Activated T-cell treated with anti-CD3 and anti-CD28 coated beads, Interleukin-2, amount 50 U/mL, for 4 hours (primary cell): ENCODE measurements around the gene CD82. TPM values are rescaled to one million over a fixed set of nuclear protein-coding genes. Genes with fewer than 3 reads are reported as not detected.
A peak's percentile ranks its signal among the peaks of the same experiment; 100 is the strongest.

Experiments used
- ATAC-seq, 2 donors: fragments of 200-7000 bp; cut with Tn5 transposase; one replicate each; pipeline ENCODE4 v1.10.0; 2021
- DNase-seq: peaks from one replicate; pipeline ENCODE4 v3.0.0-alpha.2; 2020
- H3K27me3 Mint-ChIP-seq: one replicate; pipeline ENCODE4 v1.8.0; 2021; ENCODE audit warnings: low read depth, mixed read lengths
- H3K36me3 Mint-ChIP-seq: one replicate; pipeline ENCODE4 v1.8.0; 2022; ENCODE audit warnings: mixed read lengths; ENCODE audit not compliant: insufficient read depth
- H3K4me1 Mint-ChIP-seq: one replicate; pipeline ENCODE4 v1.8.0; 2021; ENCODE audit warnings: low read depth, mixed read lengths
- H3K4me3 Mint-ChIP-seq: one replicate; pipeline ENCODE4 v1.8.0; 2021; ENCODE audit warnings: mild to moderate bottlenecking, moderate library complexity, mixed read lengths
- H3K9me3 Mint-ChIP-seq: one replicate; pipeline ENCODE4 v1.8.0; 2021; ENCODE audit warnings: mixed read lengths
- total RNA-seq, 3 donors: library from RNA; stranded (reverse); gene quantifications; one replicate each; pipeline ENCODE4 v1.2.1, GENCODE V29; 2021

The CD82 gene
- total RNA-seq, 3 donors from 2014 or later, result 364 to 594 (median 428) TPM

DNA sequence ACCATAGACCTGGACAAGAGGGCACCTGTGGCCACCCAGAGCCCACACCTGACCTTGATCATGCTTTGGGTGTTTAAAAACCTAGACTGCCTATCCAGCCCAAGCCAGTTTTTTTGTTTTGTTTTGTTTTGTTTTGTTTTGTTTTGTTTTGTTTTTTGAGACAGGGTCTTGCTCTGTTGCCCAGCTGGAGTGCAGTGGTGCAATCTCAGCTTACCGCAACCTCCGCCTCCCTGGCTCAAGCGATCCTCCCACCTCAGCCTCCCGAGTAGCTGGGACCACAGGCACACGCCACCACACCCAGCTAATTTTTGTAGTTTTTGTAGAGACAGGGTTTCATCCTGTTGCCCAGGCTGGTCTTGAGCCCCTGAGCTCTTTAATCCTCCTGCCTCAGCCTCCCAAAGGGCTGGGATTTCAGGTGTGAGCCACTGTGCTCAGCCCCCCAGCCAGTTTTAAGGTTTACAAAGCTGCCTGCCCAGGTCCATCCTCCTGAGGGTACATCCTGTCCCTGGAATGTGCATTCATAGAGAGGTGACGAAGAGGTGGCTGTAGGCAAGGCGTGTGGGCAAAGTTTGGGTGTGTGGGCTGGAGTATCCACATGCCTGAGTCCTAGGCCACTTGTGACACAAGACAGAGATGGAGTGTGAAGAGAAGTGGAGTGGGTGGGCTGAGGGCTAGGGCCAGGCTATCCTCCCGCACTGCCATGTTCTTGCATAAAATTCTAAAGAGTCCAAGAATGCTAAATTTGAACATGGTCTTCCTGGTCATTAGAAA, 3.3 kb upstream of the CD82 start:
- peaks cover 34% of the 10 kb centered on the region for H3K4me1 Mint-ChIP-seq
- no peaks in the 10 kb centered on the region for H3K9me3 Mint-ChIP-seq
- H3K36me3 Mint-ChIP-seq, result peaks cover 4% of the 10 kb centered on the region
- no peak overlapping the region for H3K4me3 Mint-ChIP-seq
- no peaks in the 10 kb centered on the region for H3K27me3 Mint-ChIP-seq
- DNase-seq (no peak), ATAC-seq (no peak)

DNA sequence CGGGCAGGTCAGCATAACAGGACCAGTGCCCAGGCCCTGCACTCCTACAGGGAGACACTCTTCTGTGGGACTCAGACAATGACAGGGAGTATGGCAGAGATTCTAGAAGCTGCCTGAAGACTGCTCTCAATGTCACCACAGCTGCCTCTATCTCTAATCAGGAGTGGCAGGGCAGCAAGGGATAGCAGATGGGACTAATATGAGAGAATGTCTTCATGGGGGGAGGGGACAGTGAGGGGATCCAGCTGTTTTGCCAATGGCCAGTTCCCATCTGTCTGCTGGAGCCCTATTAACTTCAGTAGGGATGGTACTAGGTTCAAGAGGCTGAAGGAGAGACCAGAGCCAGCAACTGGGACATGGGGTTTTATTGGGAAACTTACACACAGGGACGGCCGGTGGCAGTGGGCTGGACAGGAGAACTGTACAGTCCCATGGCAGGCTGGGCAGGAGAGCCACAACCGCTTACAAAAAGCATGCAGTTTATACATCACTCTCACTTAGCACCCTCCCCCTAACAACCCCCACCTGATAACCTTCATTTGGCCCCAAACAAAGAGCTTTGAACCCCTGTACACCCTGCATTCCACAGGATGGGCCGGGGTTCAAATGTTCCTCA, 2.5 kb upstream of the CD82 start:
- H3K36me3 Mint-ChIP-seq, result peaks cover 12% of the 10 kb centered on the region
- DNase-seq (no peak), ATAC-seq (no peak)
- no peaks in the 10 kb centered on the region for H3K9me3 Mint-ChIP-seq
- no peak overlapping the region for H3K4me3 Mint-ChIP-seq
- no peaks in the 10 kb centered on the region for H3K27me3 Mint-ChIP-seq
- H3K4me1 Mint-ChIP-seq, result peaks cover 42% of the 10 kb centered on the region

DNA sequence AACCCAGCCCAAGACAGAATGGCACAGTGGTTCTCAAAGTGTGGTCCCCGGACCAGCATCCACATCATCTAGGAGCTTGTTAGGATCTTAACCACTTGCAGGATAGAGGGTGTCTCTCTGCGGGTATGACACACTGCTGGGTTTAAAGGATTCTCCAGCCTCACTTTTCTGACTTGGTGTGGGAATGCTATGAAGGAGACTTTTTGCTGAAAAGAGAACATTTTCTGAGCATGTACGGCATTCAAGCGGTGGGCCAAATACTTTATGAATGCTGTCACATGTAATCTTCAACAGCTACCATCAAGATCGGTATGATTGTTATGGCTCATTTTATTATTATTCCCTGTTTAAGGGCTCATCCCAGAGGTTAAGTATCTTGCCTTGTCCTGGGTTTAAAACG, 1.8 kb upstream of the CD82 start:
- no peaks in the 10 kb centered on the region for H3K27me3 Mint-ChIP-seq
- DNase-seq (no peak), ATAC-seq (no peak)
- peak overlapping the region; percentile 6 for H3K4me3 Mint-ChIP-seq
- H3K36me3 Mint-ChIP-seq, result peaks cover 15% of the 10 kb centered on the region
- peaks cover 49% of the 10 kb centered on the region for H3K4me1 Mint-ChIP-seq
- H3K9me3 Mint-ChIP-seq, result no peaks in the 10 kb centered on the region

DNA sequence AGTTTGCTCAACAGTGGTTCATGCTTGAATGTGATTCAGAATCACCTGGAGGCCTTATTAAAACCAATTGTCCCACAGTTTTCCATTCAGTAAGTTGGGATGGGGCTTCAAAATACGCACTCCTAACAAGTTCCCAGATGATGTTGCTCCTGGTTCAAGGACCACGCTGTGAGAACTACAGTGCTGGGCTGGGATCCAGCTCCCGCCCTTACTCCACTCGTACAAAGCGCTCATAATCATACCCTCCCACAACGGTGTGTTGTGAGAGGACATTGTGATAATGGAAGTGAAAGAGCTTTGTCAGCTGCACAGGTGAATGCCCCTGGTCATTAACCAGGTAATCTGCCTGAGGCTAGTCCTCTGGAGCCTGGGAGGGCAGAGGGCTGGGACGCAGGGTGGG, 1.3 kb upstream of the CD82 start:
- Mint-ChIP-seq H3K4me1 (peaks cover 50% of the 10 kb centered on the region), H3K9me3 (no peaks in the 10 kb centered on the region), H3K27me3 (no peaks in the 10 kb centered on the region), H3K4me3 (peak overlapping the region; percentile 89), H3K36me3 (peaks cover 15% of the 10 kb centered on the region)
- no peak for ATAC-seq
- no peak for DNase-seq

DNA sequence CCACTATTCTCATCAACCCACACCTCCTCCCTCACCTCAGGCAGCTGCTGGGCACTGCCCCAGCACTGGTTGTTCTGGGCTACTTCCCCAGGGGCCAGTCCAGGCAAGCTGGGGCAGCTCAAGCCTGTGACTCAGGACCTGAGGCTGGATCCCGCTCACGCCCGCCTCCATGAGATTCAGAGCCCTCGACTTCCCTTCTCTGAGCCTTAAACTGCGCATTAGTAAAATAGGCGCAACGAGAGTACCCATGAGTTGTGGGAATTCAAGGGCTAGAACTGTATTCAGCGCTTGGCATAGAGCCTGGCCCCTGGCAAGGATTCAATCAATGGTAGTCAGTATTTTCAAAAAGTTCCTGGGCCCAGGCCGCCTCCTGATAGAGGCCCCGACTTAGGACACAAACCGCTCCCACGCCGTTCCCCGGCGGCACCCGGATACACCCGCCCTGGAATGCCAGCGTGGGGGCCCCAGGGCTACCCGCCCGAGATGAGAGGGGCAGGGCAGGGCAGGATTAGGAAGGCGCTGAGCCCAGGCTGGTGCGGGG, 723 bp upstream of the CD82 start:
- no peak for ATAC-seq
- DNase-seq, result no peak
- H3K9me3 Mint-ChIP-seq, result no peaks in the 10 kb centered on the region
- peaks cover 50% of the 10 kb centered on the region for H3K4me1 Mint-ChIP-seq
- peaks cover 17% of the 10 kb centered on the region for H3K36me3 Mint-ChIP-seq
- peak overlapping the region; percentile 89 for H3K4me3 Mint-ChIP-seq
- no peaks in the 10 kb centered on the region for H3K27me3 Mint-ChIP-seq

DNA sequence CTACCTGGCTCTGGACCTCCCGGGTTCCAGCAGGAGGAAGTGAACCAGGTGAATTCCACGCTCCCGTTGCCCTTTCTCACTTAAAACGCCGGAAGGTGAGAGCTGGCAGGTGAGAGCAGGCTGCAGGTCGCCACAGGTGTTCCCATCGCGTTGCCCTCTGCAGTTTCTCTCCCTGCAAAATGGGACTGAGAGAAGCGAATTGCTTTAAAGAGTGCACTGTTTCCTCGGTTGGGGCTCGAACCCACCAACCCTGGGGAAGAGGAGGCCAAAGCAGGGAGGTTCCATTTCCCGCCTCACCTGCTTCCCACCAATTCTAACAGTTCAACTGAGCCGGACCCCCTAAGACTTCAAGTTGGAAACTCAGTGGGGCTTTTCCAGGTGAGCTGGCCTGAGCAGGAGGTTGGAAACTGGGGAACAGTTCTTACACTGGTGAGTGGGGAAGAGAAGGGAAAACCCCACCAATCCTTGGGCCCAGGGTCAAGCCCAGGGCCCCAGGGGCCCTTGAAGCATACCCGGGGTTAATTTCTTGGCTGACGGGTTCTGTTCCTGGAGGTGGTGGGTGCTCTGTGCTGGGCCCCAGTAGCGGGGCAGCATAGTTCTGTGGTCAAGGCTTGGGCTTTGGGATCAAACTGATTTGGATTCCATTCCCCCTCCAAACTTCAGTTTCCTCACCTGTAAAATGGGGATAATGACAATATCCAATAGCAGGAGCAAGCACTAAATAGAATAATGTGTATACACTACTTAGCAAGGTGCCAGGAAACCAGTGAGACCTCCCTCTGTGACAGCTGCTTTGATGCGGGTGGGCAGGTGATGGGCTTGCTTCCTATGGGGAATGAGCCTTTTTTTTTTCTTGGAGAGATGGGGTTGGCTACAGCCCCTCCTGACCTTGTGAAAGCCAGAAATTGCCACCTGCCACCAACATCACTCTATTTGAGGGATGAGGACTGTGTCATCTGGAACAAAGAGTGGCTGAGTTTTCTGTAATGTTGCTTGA, 788 bp downstream of the CD82 start:
- peak overlapping the region; percentile 89 for H3K4me3 Mint-ChIP-seq

DNA sequence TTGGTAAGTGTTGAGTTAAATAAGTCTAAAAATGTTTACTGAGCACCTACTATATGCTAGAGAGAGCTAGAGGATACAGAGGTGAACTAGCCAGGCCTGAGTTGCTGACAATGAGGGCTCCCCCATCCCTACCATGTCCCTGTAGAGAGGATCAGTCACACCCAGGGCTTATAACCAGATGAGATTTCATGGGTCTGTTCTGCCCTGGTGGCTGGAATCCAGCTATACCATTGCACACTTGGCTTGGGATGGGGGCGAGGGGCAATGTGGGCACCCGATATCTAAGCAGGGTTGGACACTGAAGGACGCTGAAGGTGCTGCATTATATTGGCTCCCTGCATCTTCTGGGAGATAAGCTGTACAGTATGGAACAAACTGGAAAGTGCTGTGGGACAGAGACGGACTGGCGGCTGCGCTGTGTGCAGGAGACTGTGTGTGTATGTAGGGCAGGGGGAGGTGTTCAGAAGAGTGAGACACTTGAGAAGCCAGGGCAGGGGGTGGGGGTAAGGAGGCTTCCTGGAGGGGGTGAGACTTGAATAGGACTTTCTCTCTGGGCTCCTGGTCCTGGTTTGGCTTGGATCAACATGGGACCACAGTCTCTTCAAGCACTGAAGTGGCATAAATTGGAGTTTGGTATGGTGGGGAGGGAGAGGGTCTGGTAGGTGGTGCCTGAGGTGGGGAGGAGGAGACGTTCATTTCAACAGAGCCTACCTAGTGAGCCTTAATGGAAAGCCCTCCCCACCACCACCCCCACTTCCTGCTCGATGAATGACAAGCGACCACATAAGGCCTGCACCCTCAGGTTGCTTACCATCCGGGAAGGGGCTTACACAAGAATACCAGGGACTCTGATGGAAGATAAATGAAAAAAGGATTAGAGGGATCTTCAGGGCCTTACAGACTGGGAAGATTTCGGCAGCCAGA, 1.8 kb downstream of the CD82 start:
- Mint-ChIP-seq H3K36me3 (peaks cover 32% of the 10 kb centered on the region), H3K27me3 (no peaks in the 10 kb centered on the region), H3K4me1 (peaks cover 59% of the 10 kb centered on the region), H3K9me3 (no peaks in the 10 kb centered on the region), H3K4me3 (peak overlapping the region; percentile 89)
- ATAC-seq (no peak), DNase-seq (peak; percentile 42)

More for the DNA sequence above, 788 bp downstream of the CD82 start:
- H3K9me3 Mint-ChIP-seq, result no peaks in the 10 kb centered on the region
- peaks cover 54% of the 10 kb centered on the region for H3K4me1 Mint-ChIP-seq
- ATAC-seq, result no peak
- H3K27me3 Mint-ChIP-seq, result no peaks in the 10 kb centered on the region
- peaks cover 25% of the 10 kb centered on the region for H3K36me3 Mint-ChIP-seq
- DNase-seq, result no peak

DNA sequence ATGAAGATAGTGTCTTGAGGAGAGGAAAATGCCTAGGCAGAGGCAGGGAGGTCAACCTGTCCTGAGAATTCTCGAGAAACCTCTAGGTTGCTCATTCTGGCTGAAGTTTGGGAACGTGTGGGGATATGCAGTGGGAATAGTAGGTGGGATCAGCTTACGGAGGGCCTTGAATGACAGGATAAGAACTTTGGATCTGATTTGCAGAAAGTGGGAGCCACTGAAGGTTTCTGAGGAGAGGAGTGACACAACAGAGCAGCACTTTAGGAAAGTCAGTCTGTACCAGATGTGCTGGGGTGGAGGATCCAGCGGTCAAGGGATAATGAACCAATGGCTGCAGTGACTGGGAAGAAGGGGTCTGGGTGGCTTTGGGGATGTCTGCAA, 2.4 kb downstream of the CD82 start:
- peaks cover 66% of the 10 kb centered on the region for H3K4me1 Mint-ChIP-seq
- DNase-seq (no peak), ATAC-seq (no peak)
- no peaks in the 10 kb centered on the region for H3K9me3 Mint-ChIP-seq
- no peaks in the 10 kb centered on the region for H3K27me3 Mint-ChIP-seq
- peak overlapping the region; percentile 89 for H3K4me3 Mint-ChIP-seq
- H3K36me3 Mint-ChIP-seq, result peaks cover 38% of the 10 kb centered on the region

DNA sequence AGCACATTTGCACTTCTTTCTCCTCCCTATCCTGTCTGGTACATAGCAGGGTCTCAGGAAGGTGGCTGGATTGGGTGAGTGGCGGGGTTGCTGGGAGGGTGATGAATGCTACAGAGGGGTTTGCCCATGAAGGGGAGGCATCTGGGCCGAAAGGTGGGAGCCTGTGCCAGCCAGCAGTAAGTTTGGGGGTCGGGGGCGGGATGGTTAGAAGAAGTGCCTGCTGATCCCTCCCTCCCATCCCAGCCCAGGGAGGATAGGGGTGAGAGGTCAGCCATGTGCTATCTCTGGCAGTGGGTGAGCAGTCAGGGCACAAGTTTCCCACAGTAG, 2.8 kb downstream of the CD82 start:
- Mint-ChIP-seq H3K4me3 (peak overlapping the region; percentile 89), H3K9me3 (no peaks in the 10 kb centered on the region), H3K4me1 (peaks cover 70% of the 10 kb centered on the region), H3K27me3 (no peaks in the 10 kb centered on the region), H3K36me3 (peaks cover 41% of the 10 kb centered on the region)
- no peak for ATAC-seq
- DNase-seq, result no peak

DNA sequence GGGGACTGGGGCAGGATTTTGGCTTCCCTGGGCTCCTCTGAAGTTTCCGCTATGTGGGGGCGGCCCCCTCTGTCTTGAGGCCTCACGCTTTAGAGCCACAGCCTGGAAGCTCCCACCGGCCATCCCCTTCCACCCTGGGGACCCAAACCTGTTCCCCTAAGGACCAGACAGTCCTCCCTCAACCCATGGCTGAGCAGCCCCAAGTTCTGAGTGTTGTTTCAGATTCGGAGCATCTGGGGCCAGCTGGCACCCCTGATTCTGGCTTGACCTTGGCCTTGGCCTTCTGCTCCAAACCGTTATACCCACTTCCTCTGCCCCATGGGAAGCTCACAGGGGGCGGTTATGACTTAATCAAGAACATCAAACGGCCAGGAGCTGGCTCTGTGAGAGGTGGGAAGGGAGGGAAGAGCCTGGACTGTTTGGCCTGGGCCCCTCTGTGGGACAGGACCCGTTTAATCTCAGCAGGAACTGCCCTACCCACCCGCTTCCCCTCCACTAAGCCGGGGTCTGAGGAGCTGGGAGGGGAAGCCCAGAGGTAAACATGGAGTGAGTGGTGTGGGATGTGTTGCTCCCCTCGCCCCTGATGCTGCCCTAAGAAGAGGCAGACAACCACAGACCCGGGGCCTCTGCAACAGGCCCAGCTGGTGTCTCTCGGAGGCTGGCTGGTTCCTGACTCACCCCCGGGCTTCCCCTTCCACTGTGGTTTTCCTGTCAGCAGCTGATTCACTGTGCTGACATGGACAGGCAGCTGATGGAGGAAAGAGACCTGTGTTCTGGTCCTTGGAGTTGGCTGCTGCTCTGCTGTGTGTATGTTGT, 3.4 kb downstream of the CD82 start:
- H3K27me3 Mint-ChIP-seq, result no peaks in the 10 kb centered on the region
- DNase-seq (peak; percentile 88), ATAC-seq (peak; percentile 65 to 71)
- peak overlapping the region; percentile 89 for H3K4me3 Mint-ChIP-seq
- H3K36me3 Mint-ChIP-seq, result peaks cover 41% of the 10 kb centered on the region
- H3K4me1 Mint-ChIP-seq, result peaks cover 74% of the 10 kb centered on the region
- H3K9me3 Mint-ChIP-seq, result no peaks in the 10 kb centered on the region

DNA sequence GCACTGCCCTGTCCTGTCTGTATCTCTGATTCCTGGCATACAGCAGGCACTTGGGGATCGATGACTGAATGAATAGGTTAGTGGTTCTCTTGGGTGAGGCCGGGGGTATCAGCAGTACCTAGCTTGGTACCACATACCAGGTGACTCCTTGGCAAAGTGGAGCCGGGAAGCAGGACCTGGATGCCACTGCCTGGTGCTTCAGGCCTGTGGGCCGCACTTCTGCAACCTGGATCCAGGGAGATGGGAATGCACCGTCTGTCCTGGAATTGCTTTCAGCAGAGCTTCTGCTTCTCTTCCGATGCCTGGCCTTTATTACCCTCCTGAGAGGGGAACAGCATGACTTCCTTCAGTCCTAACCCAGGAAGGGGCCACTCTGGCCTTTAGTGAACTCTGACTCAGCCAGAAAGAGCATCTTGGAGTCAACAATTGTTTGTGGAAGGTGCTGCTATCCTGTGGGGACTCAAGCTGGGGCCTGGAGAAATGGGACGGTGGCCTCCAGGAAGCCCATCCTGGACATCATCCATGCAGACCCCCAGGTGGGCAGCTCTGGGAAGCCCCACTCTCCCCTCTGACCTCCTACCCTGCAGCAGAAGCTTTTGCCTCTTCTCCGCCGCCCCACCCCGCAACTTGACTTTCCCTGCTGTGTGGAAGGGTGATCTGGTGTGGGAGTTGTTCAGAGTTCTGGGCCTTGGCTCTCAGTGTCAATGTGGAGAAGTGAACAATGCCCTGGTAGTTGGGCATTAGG, 5.1 kb downstream of the CD82 start:
- DNase-seq, result no peak

DNA sequence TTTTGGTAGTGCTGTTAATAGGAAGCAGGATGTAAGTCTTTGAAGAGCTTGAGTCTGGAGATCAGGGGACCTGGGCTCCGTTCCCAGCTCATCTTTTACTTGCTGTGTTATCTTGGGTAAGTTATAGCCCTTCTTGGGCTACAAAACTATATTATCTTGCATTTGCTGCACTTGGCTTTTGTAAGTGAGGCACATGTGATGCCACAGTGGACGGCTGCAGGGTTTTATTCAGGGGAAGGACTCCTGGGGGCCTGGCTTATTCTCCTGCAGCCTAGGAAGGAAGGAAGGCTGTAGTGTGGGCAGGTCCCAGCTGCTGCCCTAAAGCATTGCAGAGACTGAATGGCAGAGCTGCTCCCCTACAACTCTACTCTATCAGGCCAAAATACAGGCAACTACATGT, 6.4 kb downstream of the CD82 start:
- DNase-seq (no peak), ATAC-seq (no peak)
- Mint-ChIP-seq H3K4me3 (peak overlapping the region; percentile 73), H3K9me3 (no peaks in the 10 kb centered on the region), H3K36me3 (peaks cover 44% of the 10 kb centered on the region), H3K4me1 (peaks cover 95% of the 10 kb centered on the region), H3K27me3 (no peaks in the 10 kb centered on the region)

More for the DNA sequence above, 5.1 kb downstream of the CD82 start:
- peak overlapping the region; percentile 89 for H3K4me3 Mint-ChIP-seq
- peaks cover 42% of the 10 kb centered on the region for H3K36me3 Mint-ChIP-seq
- H3K27me3 Mint-ChIP-seq, result no peaks in the 10 kb centered on the region
- peaks cover 83% of the 10 kb centered on the region for H3K4me1 Mint-ChIP-seq
- no peaks in the 10 kb centered on the region for H3K9me3 Mint-ChIP-seq
- no peak for ATAC-seq
